Neuronal stem cell (in vitro differentiated cells): ENCODE results near the gene HDAC4.

ENCODE experiments used
- DNase-seq: peaks from one replicate; pipeline ENCODE4 v3.0.0-alpha.2; 2013; ENCODE audit warnings: low spot score
- H2AFZ ChIP-seq: one replicate; pipeline ENCODE4 v1.6.1; 2013; ENCODE audit warnings: mild to moderate bottlenecking, low read length, inconsistent platforms
- H2AK5ac ChIP-seq: 2 replicates; pipeline ENCODE4 v1.6.1; 2013; ENCODE audit warnings: low read depth, mild to moderate bottlenecking, inconsistent platforms, low read length, moderate library complexity, mixed read lengths
- H2BK120ac ChIP-seq: 2 replicates; pipeline ENCODE4 v1.6.1; 2013; ENCODE audit warnings: low read depth, mild to moderate bottlenecking, inconsistent platforms, low read length, moderate library complexity, mixed read lengths
- H2BK12ac ChIP-seq: one replicate; pipeline ENCODE4 v1.6.1; 2013; ENCODE audit warnings: low read length, inconsistent platforms
- H2BK15ac ChIP-seq: 2 replicates; pipeline ENCODE4 v1.6.1; 2013; ENCODE audit warnings: mild to moderate bottlenecking, low read length, inconsistent platforms, mixed read lengths
- H2BK5ac ChIP-seq: one replicate; pipeline ENCODE4 v1.6.1; 2013; ENCODE audit warnings: inconsistent platforms, mild to moderate bottlenecking, low read length, moderate library complexity
- H3K14ac ChIP-seq: one replicate; pipeline ENCODE4 v1.6.1; 2013; ENCODE audit warnings: low read length, inconsistent platforms
- H3K18ac ChIP-seq: 2 replicates; pipeline ENCODE4 v1.6.1; 2013; ENCODE audit warnings: low read length, inconsistent platforms
- H3K23ac ChIP-seq: 2 replicates; pipeline ENCODE4 v1.6.1; 2013; ENCODE audit warnings: low read depth, mild to moderate bottlenecking, mixed read lengths, low read length, inconsistent platforms; ENCODE audit not compliant: poor library complexity
- H3K27ac ChIP-seq: replicated peaks from 3 replicates; pipeline ENCODE4 v1.5.1; 2013; ENCODE audit warnings: low read length, inconsistent platforms
- H3K27me3 ChIP-seq, 3 experiments: 2 replicates each; pipeline ENCODE4 v1.6.1; 2013; ENCODE audit warnings: low read length in 3 of 3, mild to moderate bottlenecking in 2 of 3, inconsistent platforms in 1 of 3, low read depth in 1 of 3, mixed read lengths in 1 of 3, moderate library complexity in 1 of 3; ENCODE audit not compliant: control insufficient read depth in 3 of 3, insufficient read depth in 3 of 3
- H3K36me3 ChIP-seq, 2 donors: replicated peaks in 1 of 2; 2 replicates each; pipeline ENCODE4 v1.6.1; 2013; ENCODE audit warnings: low read length in 2 of 2; ENCODE audit not compliant: control insufficient read depth in 2 of 2, insufficient read depth in 2 of 2
- H3K4ac ChIP-seq: 2 replicates; pipeline ENCODE4 v1.6.1; 2013; ENCODE audit warnings: inconsistent platforms, mild to moderate bottlenecking, low read length, moderate library complexity
- H3K4me1 ChIP-seq, 2 donors: 1 replicate in 1 of 2; 2 replicates in 1 of 2; pipeline ENCODE4 v1.6.1; 2013; ENCODE audit warnings: low read length in 2 of 2, low read depth in 1 of 2; ENCODE audit not compliant: control insufficient read depth in 2 of 2, insufficient read depth in 1 of 2
- H3K4me2 ChIP-seq: one replicate; pipeline ENCODE4 v1.6.1; 2013; ENCODE audit warnings: mild to moderate bottlenecking, low read length, inconsistent platforms; ENCODE audit not compliant: insufficient read depth, poor library complexity, severe bottlenecking
- H3K4me3 ChIP-seq, 2 donors: 2 replicates each; pipeline ENCODE4 v1.5.1; 2013; ENCODE audit warnings: low read length in 2 of 2, mild to moderate bottlenecking in 2 of 2, inconsistent platforms in 1 of 2, moderate library complexity in 1 of 2
- H3K79me1 ChIP-seq: one replicate; pipeline ENCODE4 v1.6.1; 2013; ENCODE audit warnings: low read depth, mild to moderate bottlenecking, inconsistent platforms, low read length, moderate library complexity
- H3K9ac ChIP-seq: one replicate; pipeline ENCODE4 v1.6.1; 2013; ENCODE audit warnings: mild to moderate bottlenecking, low read depth, low read length, inconsistent platforms; ENCODE audit not compliant: poor library complexity
- H3K9me3 ChIP-seq, 2 donors: replicated peaks in 1 of 2; 2 replicates each; pipeline versions ENCODE3 to v1.6.1; 2013; ENCODE audit warnings: low read length in 2 of 2, mild to moderate bottlenecking in 2 of 2, inconsistent platforms in 1 of 2, low read depth in 1 of 2, mixed read lengths in 1 of 2, moderate library complexity in 1 of 2; ENCODE audit not compliant: control insufficient read depth in 2 of 2, insufficient read depth in 1 of 2
- H4K8ac ChIP-seq: one replicate; pipeline ENCODE4 v1.6.1; 2013; ENCODE audit warnings: low read depth, mild to moderate bottlenecking, inconsistent platforms, low read length, moderate library complexity
- H4K91ac ChIP-seq: one replicate; pipeline ENCODE4 v1.6.1; 2013; ENCODE audit warnings: low read length, low read depth, mild to moderate bottlenecking, inconsistent platforms; ENCODE audit not compliant: poor library complexity
- WGBS, 2 donors: extraction: QIAGEN DNeasy Blood & Tissue Kit; methylation state at CpG; one replicate each; pipeline ENCODE4 v1.1.7; 2013; ENCODE audit warnings: missing lambda C conversion rate in 2 of 2, mixed read lengths in 1 of 2; ENCODE audit not compliant: insufficient read length in 2 of 2, insufficient replicate concordance in 1 of 2; ENCODE audit errors: extremely low coverage in 2 of 2; 5-methylcytosine and 5-hydroxymethylcytosine counted together

Gene HDAC4

DNA sequence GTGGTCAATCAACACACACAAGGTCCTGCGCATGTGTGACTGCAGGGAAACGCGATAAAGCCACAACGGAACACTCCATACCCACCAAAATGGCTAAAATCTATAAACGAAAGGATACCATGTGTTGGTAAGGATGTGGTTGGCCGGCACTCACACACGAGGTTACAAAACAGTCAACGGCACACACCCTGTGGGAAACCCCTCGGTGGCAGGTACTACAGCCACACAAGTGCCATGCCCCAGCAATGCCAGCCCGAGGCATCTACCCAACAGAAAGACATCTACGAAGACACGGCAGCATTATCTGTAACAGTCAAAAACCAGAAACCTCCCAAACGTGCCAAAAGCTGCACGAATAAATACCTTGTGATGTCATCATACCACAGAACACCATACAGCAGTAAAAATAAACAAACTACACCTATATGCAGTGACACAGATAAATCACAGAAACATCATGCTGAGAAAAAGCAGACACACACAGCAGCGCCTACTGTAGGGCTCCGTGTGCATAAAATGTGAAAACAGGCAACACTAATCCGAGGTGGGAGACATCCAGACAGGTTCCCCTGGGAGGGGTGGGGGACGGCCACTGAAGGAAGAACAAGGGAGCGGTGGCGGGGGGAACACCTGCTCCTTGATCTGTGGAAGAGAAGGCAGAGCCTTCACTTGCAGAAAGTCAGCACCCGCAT lies 36.7 kb downstream of the HDAC4 start:
- DNase-seq: no peak
- WGBS, 2 donors: no CpG with 5 or more reads among the region's 21 CpGs
- Histone ChIP-seq H2BK15ac (no peak overlapping the region), H2BK12ac (no peak overlapping the region), H3K18ac (no peak overlapping the region), H2AFZ (no peak overlapping the region), H2BK5ac (no peak overlapping the region), H4K91ac (no peak overlapping the region), H3K27ac (no peak overlapping the region), H3K4me2 (no peak overlapping the region), H2BK120ac (no peak overlapping the region), H3K9ac (no peak overlapping the region), H3K9me3 (peaks cover 0 to 4% of the 10 kb centered on the region in 2 donors), H3K79me1 (peaks cover 16% of the 10 kb centered on the region), H3K4me3 (no peak overlapping the region), H3K4ac (no peak overlapping the region), H2AK5ac (no peak overlapping the region), H3K27me3 (no peaks in the 10 kb centered on the region), H3K36me3 (peaks cover 5 to 13% of the 10 kb centered on the region in 2 donors), H3K4me1 (peaks cover 0 to 7% of the 10 kb centered on the region in 2 donors), H3K23ac (no peak overlapping the region), H3K14ac (no peak overlapping the region), H4K8ac (no peak overlapping the region)

DNA sequence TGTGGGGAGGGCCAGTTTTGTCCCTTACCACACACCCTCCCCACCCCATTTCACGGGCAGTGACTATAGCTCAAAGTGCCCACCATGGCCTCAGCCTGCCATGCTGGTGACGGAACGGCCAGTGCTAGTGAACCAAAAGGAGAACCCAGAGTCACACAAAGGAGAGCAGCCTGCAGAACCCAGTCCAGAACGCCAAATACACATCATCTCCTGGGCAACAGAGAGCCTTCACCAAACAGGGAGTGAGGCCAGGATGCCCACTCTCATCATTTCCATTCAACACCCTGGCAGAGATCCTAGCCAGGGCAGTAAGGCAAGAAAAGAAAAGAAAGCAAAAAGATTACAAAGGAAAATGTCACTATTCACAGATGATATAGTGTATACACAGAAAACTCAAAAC lies 38.3 kb downstream of the HDAC4 start:
- H3K23ac ChIP-seq: no peak overlapping the region
- H3K27me3 ChIP-seq: no peaks in the 10 kb centered on the region
- H3K9me3 ChIP-seq: peaks cover 0 to 4% of the 10 kb centered on the region in 2 donors
- peaks cover 16% of the 10 kb centered on the region for H3K79me1 ChIP-seq
- no peak overlapping the region for H4K91ac ChIP-seq
- H2BK5ac ChIP-seq: no peak overlapping the region
- no peak overlapping the region for H3K27ac ChIP-seq
- no CpG with 5 or more reads among the region's 4 CpGs for WGBS, 2 donors
- H2BK15ac ChIP-seq: no peak overlapping the region
- H3K4me3 ChIP-seq: no peak overlapping the region
- no peak overlapping the region for H3K18ac ChIP-seq
- no peak overlapping the region for H3K9ac ChIP-seq
- peaks cover 0 to 7% of the 10 kb centered on the region in 2 donors for H3K4me1 ChIP-seq
- peaks cover 0 to 5% of the 10 kb centered on the region in 2 donors for H3K36me3 ChIP-seq
- H4K8ac ChIP-seq: no peak overlapping the region
- DNase-seq: no peak
- no peak overlapping the region for H3K14ac ChIP-seq
- H2BK120ac ChIP-seq: no peak overlapping the region
- H2AK5ac ChIP-seq: no peak overlapping the region
- H3K4ac ChIP-seq: no peak overlapping the region
- H2BK12ac ChIP-seq: no peak overlapping the region
- H3K4me2 ChIP-seq: no peak overlapping the region
- no peak overlapping the region for H2AFZ ChIP-seq

DNA sequence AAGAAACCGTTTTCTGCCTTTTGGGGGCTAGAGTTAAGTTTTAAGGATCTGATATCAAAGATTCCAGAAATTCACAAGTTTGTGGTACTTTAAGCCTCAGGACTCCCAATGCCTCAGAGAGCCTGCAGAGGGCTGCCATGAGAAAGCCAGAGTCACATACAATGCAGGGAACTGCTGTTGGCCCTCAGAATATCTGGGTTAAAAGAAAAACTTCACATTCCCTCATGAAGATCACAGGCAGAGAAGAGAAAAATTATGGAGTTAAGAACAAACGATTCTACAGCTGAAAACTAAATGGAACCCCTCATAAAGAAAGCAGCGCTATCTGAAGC lies 39.5 kb downstream of the HDAC4 start:
- H4K91ac ChIP-seq: no peak overlapping the region
- H2BK12ac ChIP-seq: no peak overlapping the region
- no peak overlapping the region for H2AFZ ChIP-seq
- H3K4ac ChIP-seq: no peak overlapping the region
- no CpG with 5 or more reads among the region's 3 CpGs for WGBS, 2 donors
- no peak overlapping the region for H3K4me3 ChIP-seq
- peaks cover 0 to 7% of the 10 kb centered on the region in 2 donors for H3K4me1 ChIP-seq
- H3K9ac ChIP-seq: no peak overlapping the region
- H3K27ac ChIP-seq: no peak overlapping the region
- no peak overlapping the region for H2BK15ac ChIP-seq
- H2BK120ac ChIP-seq: no peak overlapping the region
- H2BK5ac ChIP-seq: no peak overlapping the region
- H3K14ac ChIP-seq: no peak overlapping the region
- H3K27me3 ChIP-seq: no peaks in the 10 kb centered on the region
- no peak overlapping the region for H3K4me2 ChIP-seq
- H4K8ac ChIP-seq: no peak overlapping the region
- H2AK5ac ChIP-seq: no peak overlapping the region
- no peak overlapping the region for H3K23ac ChIP-seq
- peaks cover 0 to 5% of the 10 kb centered on the region in 2 donors for H3K36me3 ChIP-seq
- no peak for DNase-seq
- H3K79me1 ChIP-seq: peaks cover 18% of the 10 kb centered on the region
- H3K18ac ChIP-seq: no peak overlapping the region
- peaks cover 0 to 4% of the 10 kb centered on the region in 2 donors for H3K9me3 ChIP-seq

DNA sequence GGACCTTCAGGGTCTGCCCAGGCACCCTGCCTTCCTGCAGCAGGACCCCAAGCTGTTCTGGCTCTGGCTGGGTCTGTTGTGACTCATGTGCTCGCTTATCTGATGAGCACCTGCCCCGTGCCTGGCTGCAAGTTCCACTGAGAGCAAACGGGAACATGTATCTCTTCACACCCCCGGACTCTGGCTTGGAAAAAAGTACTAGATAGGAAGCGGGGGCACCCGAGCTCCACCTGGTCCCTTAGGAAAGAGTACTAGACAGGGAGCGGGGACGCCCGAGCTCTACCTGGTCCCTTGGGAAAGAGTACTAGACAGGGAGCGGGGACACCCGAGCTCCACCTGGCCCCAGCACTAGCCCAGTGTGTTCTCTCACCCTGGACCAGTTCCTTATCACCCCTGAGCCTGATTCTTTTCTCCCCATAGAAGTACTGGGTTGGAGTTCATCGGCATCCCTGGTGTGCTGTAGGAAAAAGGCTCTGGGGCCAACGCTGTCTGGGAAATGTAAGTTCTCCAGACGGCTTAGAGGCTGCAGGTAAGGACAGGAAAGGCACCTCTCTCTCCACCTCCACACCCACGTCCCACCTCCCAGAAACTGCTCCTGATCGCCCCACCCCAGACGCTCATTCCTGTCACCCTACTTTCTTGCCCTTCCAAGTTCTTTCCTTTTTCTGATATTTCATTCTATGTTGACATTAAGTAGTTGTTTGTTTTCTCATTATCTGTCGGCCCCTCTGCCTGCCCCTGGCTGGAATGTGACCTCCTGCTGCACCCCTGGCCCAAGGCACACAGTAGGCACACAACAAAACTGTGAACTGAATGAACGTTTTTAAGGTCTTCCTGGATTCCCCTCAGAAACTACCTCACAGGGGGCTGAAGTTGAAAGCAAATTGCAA lies 40.2 kb downstream of the HDAC4 start:
- H3K27ac ChIP-seq: no peak overlapping the region
- no peak overlapping the region for H4K91ac ChIP-seq
- H3K36me3 ChIP-seq: peaks cover 0 to under 1% of the 10 kb centered on the region in 2 donors
- no peak for DNase-seq
- no peaks in the 10 kb centered on the region for H3K27me3 ChIP-seq
- no peak overlapping the region for H4K8ac ChIP-seq
- peaks cover 12% of the 10 kb centered on the region for H3K79me1 ChIP-seq
- no peak overlapping the region for H2BK120ac ChIP-seq
- no peak overlapping the region for H2BK5ac ChIP-seq
- H2BK15ac ChIP-seq: no peak overlapping the region
- no peak overlapping the region for H2BK12ac ChIP-seq
- H3K9me3 ChIP-seq: peaks cover 2 to 4% of the 10 kb centered on the region in 2 donors
- WGBS, 2 donors: no CpG with 5 or more reads among the region's 19 CpGs
- no peak overlapping the region for H3K18ac ChIP-seq
- H3K4ac ChIP-seq: no peak overlapping the region
- H3K4me1 ChIP-seq: peaks cover 0 to 4% of the 10 kb centered on the region in 2 donors
- peak overlapping the region; percentile 16 for H2AK5ac ChIP-seq
- no peak overlapping the region for H3K4me3 ChIP-seq
- H3K4me2 ChIP-seq: no peak overlapping the region
- H3K9ac ChIP-seq: no peak overlapping the region
- H3K14ac ChIP-seq: no peak overlapping the region
- no peak overlapping the region for H3K23ac ChIP-seq
- no peak overlapping the region for H2AFZ ChIP-seq
